Transverse colon (tissue), 4 donors: ENCODE results near the gene CS. TPM values are rescaled to one million over a fixed set of nuclear protein-coding genes. Genes with fewer than 3 reads are reported as not detected.

Experiments used
- DNase-seq: peaks from one replicate; pipeline ENCODE4 v3.0.0-alpha.2; 2019
- H3K27ac ChIP-seq, 4 donors: fragments of 200-600 bp; sonication (generic); 2 replicates each; pipeline ENCODE4 v1.5.1; 2016 to 2018; ENCODE audit warnings: inconsistent platforms in 4 of 4
- H3K27me3 ChIP-seq: fragments of 200-600 bp; sonication (generic); 2 replicates; pipeline ENCODE4 v1.5.1; 2017; ENCODE audit warnings: inconsistent platforms
- H3K36me3 ChIP-seq, 4 donors: fragments of 200-600 bp; sonication (generic); 2 replicates each; pipeline ENCODE4 v1.5.1; 2017 to 2019; ENCODE audit warnings: inconsistent platforms in 4 of 4
- H3K4me1 ChIP-seq, 4 donors: fragments of 200-600 bp; sonication (generic); 2 replicates each; pipeline ENCODE4 v1.5.1; 2017 to 2020; ENCODE audit warnings: inconsistent platforms in 4 of 4
- H3K4me3 ChIP-seq, 4 donors: fragments of 200-600 bp; sonication (generic); 1 replicate in 1 of 4; 2 replicates in 3 of 4; pipeline versions ENCODE4 v1.5.1 to v1.6.1; 2017 to 2019; ENCODE audit warnings: inconsistent platforms in 4 of 4
- H3K9me3 ChIP-seq, 2 donors: fragments of 200-600 bp; sonication (generic); 2 replicates each; pipeline ENCODE4 v1.5.1; 2017 to 2019; ENCODE audit warnings: inconsistent platforms in 2 of 2
- CTCF ChIP-seq, 5 experiments: fragments of 200-600 bp in 3 of 5; fragments of 450-650 bp in 2 of 5; sonication (generic) in 3 of 5; IDR thresholded peaks; 1 replicate in 2 of 5; 2 replicates in 3 of 5; pipeline ENCODE4 v1.5.1; 2016 to 2017; ENCODE audit warnings: antibody characterized with exemption in 5 of 5, inconsistent platforms in 3 of 5, mild to moderate bottlenecking in 2 of 5, moderate library complexity in 1 of 5
- EP300 ChIP-seq: sonication (generic); formaldehyde crosslinking; IDR thresholded peaks from one replicate; pipeline ENCODE4 v1.6.1; 2017; ENCODE audit warnings: antibody characterized with exemption, low read depth
- POLR2A ChIP-seq: fragments of 450-650 bp; IDR thresholded peaks from one replicate; pipeline ENCODE4 v1.6.1; 2016; ENCODE audit warnings: antibody characterized with exemption, mild to moderate bottlenecking, moderate library complexity
- POLR2AphosphoS5 ChIP-seq, 3 donors: sonication (generic); formaldehyde crosslinking; IDR thresholded peaks; one replicate each; pipeline ENCODE4 v1.6.1; 2016; ENCODE audit warnings: antibody characterized with exemption in 3 of 3
- WGBS, 2 donors: methylation state at CpG; one replicate each; pipeline ENCODE4 v1.1.5; 2018; ENCODE audit warnings: low coverage in 1 of 2; 5-methylcytosine and 5-hydroxymethylcytosine counted together
- in situ Hi-C, 4 donors: fragments of 200-750 bp; cut with MboI; loops; one replicate each; pipeline versions ENCODE4 v1.15.0 to v1.15.1; 2017; ENCODE audit warnings: low sequenced_read_pairs in 3 of 4, low pct_ligation_motif_present in 1 of 4, low pct_unique_long_range_greater_than_20kb in 1 of 4
- intact Hi-C: fragments of 100-400 bp; cut with DNase I; formaldehyde crosslinking; loops from one replicate; pipeline ENCODE4 v1.15.1; 2023; ENCODE audit warnings: low total_unique reads
- total RNA-seq, 4 donors: library from RNA; depleted of rRNA; stranded (reverse); fragments of >200 nt; gene quantifications; one replicate each; pipeline ENCODE4 v1.1.0, GENCODE V29; 2016

The CS gene
- total RNA-seq, 4 donors from 2014 or later: 92.4 to 297 (median 213) TPM

GRCh38 chr12:56244494-56244893 lies 55.6 kb downstream of the CS start:
- Histone ChIP-seq H3K4me1 (no peaks in the 10 kb centered on the region), H3K9me3 (no peaks in the 10 kb centered on the region), H3K36me3 (peaks cover 0 to 73% (median 37%) of the 10 kb centered on the region in 4 donors), H3K27ac (no peak overlapping the region), H3K27me3 (no peaks in the 10 kb centered on the region), H3K4me3 (no peak overlapping the region)
- no peak for DNase-seq
- in situ Hi-C loops: no loop called here
- intact Hi-C loops: no loop called here
- TF ChIP-seq POLR2A (no peak), POLR2AphosphoS5 (IDR thresholded peaks at IDR 0.05) (no peak), CTCF (IDR thresholded peaks at IDR 0.05) (no peak), EP300 (no peak)
- WGBS, 2 donors: 98% methylated on average over 14 of the region's 14 CpGs; no CpG with 5 or more reads in 1 of the 2 donors

DNA sequence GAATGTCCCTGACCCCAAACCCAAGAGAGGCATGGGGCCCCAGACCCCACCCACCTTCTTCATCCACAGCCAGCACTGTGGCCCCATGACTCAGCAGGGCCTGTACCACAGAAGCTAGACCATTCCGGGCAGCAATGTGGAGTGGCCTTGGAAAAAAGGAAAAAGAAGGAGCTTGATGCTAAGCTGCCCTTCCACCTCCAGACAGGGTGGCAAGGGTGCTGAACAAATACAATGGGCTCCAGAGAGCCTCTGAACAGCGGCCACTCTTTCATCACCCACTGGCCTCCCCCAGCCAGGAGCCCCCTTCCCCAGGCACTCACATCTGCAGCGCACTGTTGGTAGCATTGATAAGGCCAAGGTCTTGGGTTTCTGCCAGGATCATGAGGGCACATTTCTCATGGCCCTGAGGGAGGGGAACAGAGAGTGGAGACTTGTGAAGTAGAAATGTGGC lies 56.4 kb downstream of the CS start:
- Histone ChIP-seq H3K4me3 (no peak overlapping the region), H3K9me3 (no peaks in the 10 kb centered on the region), H3K36me3 (peaks cover 0 to 65% (median 33%) of the 10 kb centered on the region in 4 donors), H3K27ac (no peak overlapping the region), H3K4me1 (no peaks in the 10 kb centered on the region), H3K27me3 (no peaks in the 10 kb centered on the region)
- intact Hi-C loops: no loop called here
- in situ Hi-C loops: no loop called here
- DNase-seq: no peak
- 33 to 89% methylated on average over 1 to 3 of the region's 3 CpGs for WGBS, 2 donors
- TF ChIP-seq EP300: no peak
- TF ChIP-seq POLR2AphosphoS5 (IDR thresholded peaks at IDR 0.05): no peak
- TF ChIP-seq CTCF (IDR thresholded peaks at IDR 0.05): no peak
- TF ChIP-seq POLR2A: no peak

DNA sequence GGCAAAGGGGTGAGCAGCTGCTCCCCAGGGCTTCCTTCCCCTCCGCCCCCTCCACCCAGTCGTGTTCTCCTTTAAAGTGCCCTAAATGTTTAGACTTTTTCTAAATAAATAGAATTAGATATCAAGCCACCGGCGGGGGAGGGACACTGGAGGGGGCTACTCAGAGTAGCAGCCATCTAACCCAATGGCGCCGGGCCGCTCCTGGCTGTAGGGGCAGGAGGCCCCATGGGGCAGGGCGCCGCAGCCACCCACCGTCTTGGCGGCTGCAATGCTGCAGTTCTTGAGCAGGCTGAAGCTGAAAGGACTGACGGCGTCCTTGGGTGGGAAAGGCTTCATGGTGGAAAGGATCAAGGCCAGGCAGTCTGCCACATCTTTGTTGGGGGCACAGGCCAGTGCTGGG lies 57.1 kb downstream of the CS start:
- Histone ChIP-seq H3K4me3 (no peak overlapping the region), H3K27ac (no peak overlapping the region), H3K9me3 (no peaks in the 10 kb centered on the region), H3K4me1 (no peaks in the 10 kb centered on the region), H3K36me3 (peaks cover 0 to 58% (median 27%) of the 10 kb centered on the region in 4 donors), H3K27me3 (no peaks in the 10 kb centered on the region)
- no peak for DNase-seq
- in situ Hi-C loops: no loop called here
- 41 to 84% methylated on average over 2 to 13 of the region's 13 CpGs for WGBS, 2 donors
- TF ChIP-seq EP300 (no peak), CTCF (IDR thresholded peaks at IDR 0.05) (no peak)
- intact Hi-C loops: no loop called here

GRCh38 chr12:56241424-56242303 lies 58.5 kb downstream of the CS start:
- H3K9me3 ChIP-seq: no peaks in the 10 kb centered on the region
- intact Hi-C loops: no loop called here
- TF ChIP-seq POLR2A: no peak
- no peaks in the 10 kb centered on the region for H3K27me3 ChIP-seq
- no peaks in the 10 kb centered on the region for H3K4me1 ChIP-seq
- WGBS, 2 donors: 74 to 90% methylated on average over 3 to 9 of the region's 9 CpGs
- no peak for DNase-seq
- H3K27ac ChIP-seq: no peak overlapping the region
- peaks cover 0 to 48% (median 24%) of the 10 kb centered on the region in 4 donors for H3K36me3 ChIP-seq
- no peak overlapping the region for H3K4me3 ChIP-seq
- in situ Hi-C loops: no loop called here
